Smooth muscle cell (in vitro differentiated cells): ENCODE data around the gene MTRR. TPM values are rescaled to one million over a fixed set of nuclear protein-coding genes. Genes with fewer than 3 reads are reported as not detected.

ENCODE experiments used
- DNase-seq: peaks from one replicate; lab custom pipeline; 2025; ENCODE audit not compliant: unreplicated experiment; lab: John Stamatoyannopoulos, UW
- H2AFZ ChIP-seq: fragments of 200-600 bp; sonication (generic); 2 replicates; pipeline ENCODE4 v1.6.0; 2016; ENCODE audit warnings: antibody characterized with exemption, low read depth, mild to moderate bottlenecking
- H3F3A ChIP-seq: fragments of 200-600 bp; sonication (generic); 2 replicates; pipeline ENCODE4 v1.6.0; 2017; ENCODE audit warnings: antibody characterized with exemption, low read depth
- H3K27ac ChIP-seq: fragments of 200-600 bp; sonication (generic); 2 replicates; pipeline ENCODE4 v1.5.1; 2016; ENCODE audit warnings: low read depth, mild to moderate bottlenecking
- H3K27me3 ChIP-seq: fragments of 200-600 bp; sonication (generic); 2 replicates; pipeline ENCODE4 v1.6.1; 2016; ENCODE audit warnings: low read depth, mild to moderate bottlenecking
- H3K36me3 ChIP-seq: fragments of 200-600 bp; sonication (generic); 2 replicates; pipeline ENCODE4 v1.5.1; 2016; ENCODE audit warnings: low read depth
- H3K4me1 ChIP-seq: fragments of 200-600 bp; sonication (generic); 2 replicates; pipeline ENCODE4 v1.5.1; 2016; ENCODE audit warnings: low read depth
- H3K4me2 ChIP-seq: fragments of 200-600 bp; sonication (generic); 2 replicates; pipeline ENCODE4 v1.6.0; 2016; ENCODE audit warnings: mild to moderate bottlenecking
- H3K4me3 ChIP-seq: fragments of 200-600 bp; sonication (generic); 2 replicates; pipeline ENCODE4 v1.5.1; 2016; ENCODE audit warnings: mild to moderate bottlenecking
- H3K79me2 ChIP-seq: fragments of 200-600 bp; sonication (generic); 2 replicates; pipeline ENCODE4 v1.6.0; 2016; ENCODE audit warnings: low read depth, mild to moderate bottlenecking
- H3K9ac ChIP-seq: fragments of 200-600 bp; sonication (generic); 2 replicates; pipeline ENCODE4 v1.6.0; 2016; ENCODE audit warnings: low read depth
- H3K9me3 ChIP-seq: fragments of 200-600 bp; sonication (generic); replicated peaks from 2 replicates; pipeline ENCODE4 v1.5.1; 2016; ENCODE audit warnings: low read depth
- H4K20me1 ChIP-seq: fragments of 200-600 bp; sonication (generic); 2 replicates; pipeline ENCODE4 v1.6.0; 2016; ENCODE audit warnings: low read depth
- CTCF ChIP-seq: fragments of 200-600 bp; sonication (generic); IDR thresholded peaks from 2 replicates; pipeline ENCODE4 v1.5.1; 2017; ENCODE audit warnings: borderline replicate concordance, mild to moderate bottlenecking, antibody characterized with exemption; ENCODE audit not compliant: insufficient read depth, poor library complexity, severe bottlenecking
- WGBS: methylation state at CpG from one replicate; pipeline ENCODE4 v1.1.7; 2016; ENCODE audit warnings: low lambda C conversion rate; 5-methylcytosine and 5-hydroxymethylcytosine counted together
- polyA plus RNA-seq: library from polyadenylated mRNA; unstranded; fragments of >200 nt; fragmentation: Nextera tagmentation; extraction: Ambion mirVana; gene quantifications from 2 replicates; pipeline ENCODE4 v1.2.1, GENCODE V29; 2016
- total RNA-seq: library from RNA; depleted of rRNA; stranded (reverse); fragments of >200 nt; gene quantifications from 2 replicates; pipeline ENCODE4 v1.2.3, GENCODE V29; 2014

Gene MTRR
- total and polyA plus RNA-seq, 2 experiments from 2014 or later: 16.2 to 23.7 TPM

- no peak overlapping the region for H2AFZ ChIP-seq
- H3K27ac ChIP-seq: no peak overlapping the region
- H3K9ac ChIP-seq: no peak overlapping the region
- H3K27me3 ChIP-seq: no peaks in the 10 kb centered on the region
- no peaks in the 10 kb centered on the region for H3F3A ChIP-seq
- DNase-seq: no peak
- no peaks in the 10 kb centered on the region for H3K4me1 ChIP-seq
- no peak overlapping the region for H3K4me3 ChIP-seq
- no peak overlapping the region for H3K4me2 ChIP-seq
- H3K36me3 ChIP-seq: peaks cover 26% of the 10 kb centered on the region
- no peaks in the 10 kb centered on the region for H4K20me1 ChIP-seq
- no peaks in the 10 kb centered on the region for H3K9me3 ChIP-seq
- TF ChIP-seq CTCF: no peak
- no peaks in the 10 kb centered on the region for H3K79me2 ChIP-seq
- 96% methylated on average over 5 of the region's 5 CpGs for WGBS
These were observed 25.5 kb downstream of the MTRR start for GRCh38 chr5:7894439-7894838.

GRCh38 chr5:7894860-7895259, 25.9 kb downstream of the MTRR start:
- 95% methylated on average over 2 of the region's 2 CpGs for WGBS
- H3K9ac ChIP-seq: no peak overlapping the region
- no peaks in the 10 kb centered on the region for H4K20me1 ChIP-seq
- H3K36me3 ChIP-seq: peaks cover 26% of the 10 kb centered on the region
- H3K4me3 ChIP-seq: no peak overlapping the region
- H3K27me3 ChIP-seq: no peaks in the 10 kb centered on the region
- no peaks in the 10 kb centered on the region for H3K9me3 ChIP-seq
- no peaks in the 10 kb centered on the region for H3K79me2 ChIP-seq
- no peak for TF ChIP-seq CTCF
- no peak overlapping the region for H3K27ac ChIP-seq
- H3K4me2 ChIP-seq: no peak overlapping the region
- no peak for DNase-seq
- no peaks in the 10 kb centered on the region for H3F3A ChIP-seq
- no peaks in the 10 kb centered on the region for H3K4me1 ChIP-seq
- no peak overlapping the region for H2AFZ ChIP-seq

- Histone ChIP-seq H3K4me1 (no peaks in the 10 kb centered on the region), H3K4me2 (no peak overlapping the region), H3K4me3 (no peak overlapping the region), H2AFZ (no peak overlapping the region), H3K79me2 (no peaks in the 10 kb centered on the region), H3K9me3 (no peaks in the 10 kb centered on the region), H3K36me3 (peaks cover 43% of the 10 kb centered on the region), H3K9ac (no peak overlapping the region), H3K27me3 (no peaks in the 10 kb centered on the region), H3F3A (no peaks in the 10 kb centered on the region), H4K20me1 (no peaks in the 10 kb centered on the region), H3K27ac (no peak overlapping the region)
- TF ChIP-seq CTCF: peak; percentile 38
- no peak for DNase-seq
- WGBS: 86% methylated on average over 5 of the region's 5 CpGs
These were observed 28.2 kb downstream of the MTRR start for GRCh38 chr5:7897014-7897600.

GRCh38 chr5:7902201-7902600, 33.3 kb downstream of the MTRR start:
- H3K36me3 ChIP-seq: peaks cover 18% of the 10 kb centered on the region

More at GRCh38 chr5:7902201-7902600, 33.3 kb downstream of the MTRR start:
- no peak overlapping the region for H3K4me3 ChIP-seq
- H3K4me2 ChIP-seq: no peak overlapping the region
- H3K27ac ChIP-seq: no peak overlapping the region
- H2AFZ ChIP-seq: no peak overlapping the region
- DNase-seq: no peak
- no peaks in the 10 kb centered on the region for H4K20me1 ChIP-seq
- WGBS: 97% methylated on average over 3 of the region's 3 CpGs
- no peaks in the 10 kb centered on the region for H3K79me2 ChIP-seq
- no peak overlapping the region for H3K9ac ChIP-seq
- no peaks in the 10 kb centered on the region for H3K4me1 ChIP-seq
- H3K27me3 ChIP-seq: no peaks in the 10 kb centered on the region
- H3K9me3 ChIP-seq: no peaks in the 10 kb centered on the region
- no peak for TF ChIP-seq CTCF
- H3F3A ChIP-seq: no peaks in the 10 kb centered on the region
